GM18517 (cell line): ENCODE data around the gene PAFAH1B2.
"Not testable (repeated sequence)": the region's sequence is repeated elsewhere in the genome, so short reads cannot be mapped to it uniquely, and the experiment has no call there.

ENCODE experiments used
- ATAC-seq: cut with Tn5 transposase; IDR thresholded peaks from one replicate; pipeline ENCODE4 v1.9.1; 2021; ENCODE audit warnings: mild to moderate bottlenecking, moderate library complexity; ENCODE audit not compliant: unreplicated experiment

Gene PAFAH1B2, protein sequence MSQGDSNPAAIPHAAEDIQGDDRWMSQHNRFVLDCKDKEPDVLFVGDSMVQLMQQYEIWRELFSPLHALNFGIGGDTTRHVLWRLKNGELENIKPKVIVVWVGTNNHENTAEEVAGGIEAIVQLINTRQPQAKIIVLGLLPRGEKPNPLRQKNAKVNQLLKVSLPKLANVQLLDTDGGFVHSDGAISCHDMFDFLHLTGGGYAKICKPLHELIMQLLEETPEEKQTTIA

DNA sequence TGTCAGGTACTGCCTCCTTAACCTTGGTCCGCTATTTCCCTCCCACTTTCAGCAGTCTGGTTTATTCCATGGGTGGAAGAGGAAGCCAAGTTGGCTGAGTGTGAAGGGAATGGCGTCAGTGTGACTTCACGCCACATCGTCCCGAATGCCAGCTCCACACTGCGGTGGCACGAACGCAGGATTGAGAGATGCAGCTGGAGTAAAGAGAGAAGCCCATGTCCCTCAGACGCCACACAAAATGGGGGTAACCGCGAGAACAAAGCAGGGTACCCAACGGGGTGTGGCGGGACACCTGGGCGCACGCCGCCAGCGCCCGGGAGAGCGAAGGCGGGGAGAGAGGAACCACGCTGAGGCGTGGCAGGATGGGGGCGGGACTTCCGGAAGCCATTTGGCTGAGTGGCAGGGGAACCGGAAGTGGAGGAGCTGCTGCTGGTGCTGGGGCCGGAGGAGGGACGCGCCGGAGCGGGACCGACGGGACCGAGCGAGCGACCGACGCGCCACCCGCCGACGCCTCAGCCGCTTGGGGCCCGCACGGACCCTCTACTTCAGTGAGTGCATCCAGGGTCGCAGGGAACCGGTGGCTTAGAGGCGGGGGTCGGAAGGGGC lies at the start of gene PAFAH1B2:
TSS of gene PAFAH1B2 (plus strand) at position 417 of the 606 bp plus-strand sequence. CDS start 8,161 bp downstream, outside the sequence.
- ATAC-seq: peak; percentile 94

DNA sequence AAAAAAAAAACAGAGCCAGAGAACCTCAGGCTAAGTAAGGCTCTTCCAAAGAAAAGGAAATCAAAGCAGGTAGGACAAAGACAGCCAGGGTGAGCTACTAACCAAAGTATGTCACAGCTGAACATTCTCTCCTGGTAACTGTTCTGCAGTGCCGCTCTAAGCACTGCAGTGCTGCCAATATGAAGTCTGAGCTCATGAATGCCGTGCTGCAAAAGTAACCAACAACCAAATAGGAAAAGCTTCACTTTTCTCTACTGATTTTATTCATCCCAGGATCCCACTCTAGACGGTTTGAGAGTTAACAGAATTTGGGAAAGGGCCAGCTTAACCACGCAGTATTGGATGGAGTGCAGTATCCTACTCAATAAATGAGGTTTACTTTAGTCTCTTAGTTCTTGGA lies 49.3 kb upstream of the PAFAH1B2 start:
- no peak for ATAC-seq

DNA sequence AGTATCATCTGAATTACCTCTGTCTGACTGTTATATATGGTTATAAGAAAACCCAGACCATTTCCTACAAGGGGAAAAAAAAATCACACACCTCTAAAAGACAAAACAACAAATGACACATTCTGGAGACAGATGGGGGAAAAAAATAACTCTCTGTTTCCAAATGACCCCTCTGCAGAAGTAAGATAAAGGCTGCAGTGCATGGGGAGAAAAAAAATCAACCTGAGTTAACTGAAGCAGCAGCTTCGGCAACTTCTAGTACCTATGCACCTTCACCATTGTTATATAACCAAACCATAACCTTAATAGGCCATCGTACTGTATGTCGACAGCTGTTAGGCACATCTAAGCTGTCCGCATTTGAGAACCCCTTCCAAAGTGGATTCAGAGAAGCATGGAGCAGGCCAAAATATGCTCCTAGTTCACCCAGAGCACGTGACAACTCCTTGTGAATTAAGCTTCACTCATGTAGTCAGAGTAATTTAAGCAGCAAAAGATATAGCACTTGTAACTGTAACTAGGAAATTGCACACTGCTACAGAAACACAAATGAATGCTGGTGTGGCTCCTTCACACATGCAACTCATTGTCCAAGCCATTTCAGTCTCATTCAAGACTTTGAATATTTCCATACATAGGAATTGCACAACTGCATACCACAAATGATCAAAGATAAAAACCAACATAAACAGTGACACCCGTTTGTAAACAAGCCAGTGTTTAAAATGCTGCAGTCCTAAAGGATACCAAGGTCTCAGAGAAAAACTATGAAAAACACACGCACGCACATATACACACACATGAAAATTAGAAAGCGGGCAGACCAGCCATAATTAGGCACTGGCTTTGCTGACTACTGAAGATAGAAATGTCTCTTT lies 48.6 kb upstream of the PAFAH1B2 start:
- no peak for ATAC-seq

DNA sequence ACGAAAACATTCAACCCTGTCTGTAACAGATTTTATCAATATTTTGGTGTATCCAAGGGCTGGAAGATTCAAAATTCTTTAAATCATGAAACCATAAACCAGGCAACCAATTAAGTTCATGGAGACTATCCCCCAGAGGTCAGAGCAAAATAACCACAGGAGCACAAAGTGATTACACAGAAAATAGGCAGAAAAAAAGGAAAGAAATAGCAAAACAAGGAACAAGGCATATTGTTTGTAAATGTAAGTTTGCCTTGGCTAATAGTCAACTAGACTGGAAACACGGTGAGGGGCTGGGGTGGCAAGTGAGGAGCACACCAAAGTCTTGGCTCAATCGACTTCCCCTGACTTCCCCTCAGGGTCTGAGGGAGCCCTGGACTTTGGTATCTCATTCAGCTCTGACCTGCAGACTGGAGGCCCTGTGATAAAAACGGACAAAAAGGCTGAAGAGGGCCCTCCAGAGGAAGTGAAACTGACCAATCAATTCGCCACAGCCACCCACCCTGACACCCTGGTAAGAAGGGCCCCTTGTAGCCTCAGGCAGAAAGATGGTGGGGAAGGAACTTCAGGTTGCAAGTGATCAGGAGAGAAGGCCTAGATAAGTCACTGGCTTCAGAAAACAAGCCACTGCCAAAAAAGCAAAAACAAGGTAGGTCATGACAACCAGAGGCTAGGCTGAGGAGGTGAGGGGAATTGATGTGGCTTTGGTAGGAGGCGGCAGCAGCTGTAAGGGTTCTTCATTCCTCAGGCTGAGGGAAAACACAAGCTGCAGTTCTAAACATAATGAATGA lies 47.7 kb upstream of the PAFAH1B2 start:
- ATAC-seq: peak; percentile 47

DNA sequence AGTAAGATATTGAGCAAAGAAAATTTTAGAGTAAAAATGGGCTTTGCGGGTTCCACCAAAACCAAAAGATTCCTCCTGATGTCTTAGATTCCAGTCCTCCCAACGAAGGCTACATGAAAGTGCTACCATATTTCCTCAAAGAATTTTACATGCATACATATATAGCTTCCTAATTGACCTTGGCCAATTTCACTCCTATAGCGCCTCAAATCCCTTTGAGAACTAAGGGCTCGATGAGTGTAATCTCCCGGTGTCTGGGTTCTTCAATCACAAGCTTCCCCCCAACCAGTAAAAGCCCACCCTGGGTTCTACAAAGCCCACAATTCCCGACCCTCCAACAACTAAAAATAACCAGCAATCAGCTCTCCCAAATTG lies 47.1 kb upstream of the PAFAH1B2 start:
- ATAC-seq: no peak

DNA sequence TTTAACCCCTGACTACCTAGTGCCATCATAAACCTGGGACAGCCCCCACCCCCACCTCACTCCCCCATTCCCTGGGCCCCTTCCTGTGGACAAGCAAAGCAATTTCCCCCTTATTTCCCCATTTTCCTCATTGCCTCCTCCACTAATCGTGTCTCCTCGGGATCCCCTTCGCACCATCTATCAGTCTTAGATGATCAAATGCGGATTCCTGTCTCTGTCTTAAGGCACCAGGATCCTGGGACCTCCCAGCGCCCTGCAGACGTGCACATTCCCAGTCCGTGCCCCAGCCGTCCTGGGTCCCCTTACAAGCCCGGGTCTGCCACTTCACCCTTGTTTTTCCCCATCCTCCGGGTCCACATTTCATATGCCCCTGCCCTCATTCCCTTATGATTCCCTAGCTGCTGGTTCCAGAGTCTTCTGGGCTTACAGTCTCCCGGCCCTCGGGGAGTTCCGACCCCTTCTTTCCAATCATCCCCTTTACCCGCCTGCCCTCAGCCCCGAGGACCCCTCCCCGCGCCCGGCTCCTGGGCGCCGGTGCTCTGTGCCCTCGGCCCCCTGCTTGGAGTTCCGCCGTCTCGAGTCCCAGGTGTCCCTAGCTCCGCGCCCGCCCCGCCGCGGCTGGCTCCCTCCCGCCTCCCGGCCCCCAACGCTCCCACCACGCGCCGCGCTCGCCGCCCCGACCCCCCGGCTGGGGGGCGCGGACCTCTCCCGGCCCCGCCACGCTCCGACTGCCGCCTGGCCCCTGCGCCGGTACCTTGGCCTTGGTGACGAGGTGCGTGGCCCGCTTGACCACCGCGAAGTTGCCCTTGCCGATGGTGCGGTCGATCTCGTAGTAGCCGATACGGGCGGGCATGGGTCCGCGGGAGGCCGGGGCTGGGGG lies 46.5 kb upstream of the PAFAH1B2 start:
- peak; percentile 17 for ATAC-seq

DNA sequence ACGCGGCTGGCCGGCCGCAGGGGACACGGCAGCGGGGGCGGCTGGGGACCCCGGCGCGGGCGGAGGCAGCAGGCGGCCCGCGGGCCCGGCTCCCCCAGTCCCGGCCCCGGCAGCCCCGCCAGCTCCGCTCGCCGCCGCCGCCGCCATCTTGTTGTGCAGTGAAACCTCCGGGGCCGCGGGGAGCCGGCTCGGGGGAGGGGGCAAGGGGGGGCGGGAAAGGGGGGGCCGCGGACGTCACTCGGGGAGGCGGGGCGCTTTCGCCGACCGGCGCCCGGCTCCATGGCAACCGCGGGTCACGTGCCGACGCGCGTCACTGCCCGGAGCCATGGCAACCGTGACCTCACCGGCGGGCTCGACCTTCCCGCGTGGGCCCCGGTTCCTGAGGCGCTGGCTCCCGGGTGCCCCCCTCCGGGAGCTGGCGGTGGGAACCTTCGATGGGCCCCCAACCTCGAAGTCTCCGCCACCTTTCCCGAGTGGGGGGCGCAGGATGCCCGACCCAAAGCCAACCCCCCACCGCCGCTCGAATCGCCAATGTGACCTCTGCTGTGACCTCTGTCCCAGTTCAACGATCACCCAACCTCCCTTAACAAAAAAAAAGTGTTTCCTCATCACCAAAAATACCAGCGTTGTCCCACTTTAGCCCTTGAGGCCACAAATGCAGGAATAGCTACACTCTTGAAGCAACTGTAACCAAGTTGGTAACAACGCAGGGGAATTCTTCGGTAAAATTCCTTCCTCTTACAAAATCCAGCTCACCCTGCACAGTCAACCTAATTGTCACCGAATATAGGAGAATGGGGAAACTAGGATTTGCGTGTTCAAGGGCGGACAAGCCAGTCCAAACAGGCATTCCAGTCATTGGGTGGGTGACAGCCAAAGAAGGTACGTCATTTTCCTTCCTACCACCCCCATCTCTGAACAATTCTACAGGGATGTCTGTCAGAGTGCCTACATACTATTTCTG lies 45.5 kb upstream of the PAFAH1B2 start, which contains the start of gene SIK3:
TSS of gene SIK3 (minus strand) at position 160 of the 964 bp plus-strand sequence. CDS start at position 147, 13 bp downstream.
- peak; percentile 44 for ATAC-seq

DNA sequence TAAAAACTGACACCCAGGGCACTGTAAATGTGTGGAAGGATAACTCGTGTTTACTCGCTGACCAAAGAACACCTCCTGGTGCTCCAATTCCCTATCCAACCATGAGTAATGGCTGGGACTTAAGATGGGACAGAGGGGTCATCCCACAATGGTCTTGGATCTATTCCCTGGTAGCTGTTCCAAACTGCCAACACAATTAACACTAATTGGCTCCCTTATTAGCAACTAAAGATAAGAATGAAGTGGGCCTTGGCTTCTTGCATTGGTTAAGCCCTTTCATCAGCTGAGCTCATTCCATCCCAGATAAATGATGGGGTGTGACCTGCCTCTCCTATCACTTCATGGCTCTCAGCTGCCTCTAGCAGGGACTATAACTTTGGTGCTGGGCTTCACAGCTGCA lies 44.4 kb upstream of the PAFAH1B2 start:
- no peak for ATAC-seq

DNA sequence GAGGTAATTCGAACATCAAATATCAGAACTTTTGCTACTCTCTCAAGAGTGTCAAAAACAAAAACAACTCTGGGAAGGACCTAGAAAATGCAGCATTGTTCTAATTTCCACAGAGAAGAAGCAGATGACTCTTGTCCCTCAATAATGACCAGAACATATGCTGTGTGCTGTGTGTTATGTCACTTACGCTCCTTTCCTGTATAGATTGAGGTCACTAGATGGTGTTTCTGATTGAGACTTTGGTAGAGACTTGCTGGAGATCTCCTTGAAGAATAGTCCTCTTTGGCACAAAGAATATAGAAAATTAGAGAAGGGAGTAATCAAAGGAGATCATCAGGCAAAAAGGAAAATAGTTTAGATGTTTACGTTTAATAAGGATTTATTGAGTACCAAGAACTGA lies 43.5 kb upstream of the PAFAH1B2 start:
- no peak for ATAC-seq

DNA sequence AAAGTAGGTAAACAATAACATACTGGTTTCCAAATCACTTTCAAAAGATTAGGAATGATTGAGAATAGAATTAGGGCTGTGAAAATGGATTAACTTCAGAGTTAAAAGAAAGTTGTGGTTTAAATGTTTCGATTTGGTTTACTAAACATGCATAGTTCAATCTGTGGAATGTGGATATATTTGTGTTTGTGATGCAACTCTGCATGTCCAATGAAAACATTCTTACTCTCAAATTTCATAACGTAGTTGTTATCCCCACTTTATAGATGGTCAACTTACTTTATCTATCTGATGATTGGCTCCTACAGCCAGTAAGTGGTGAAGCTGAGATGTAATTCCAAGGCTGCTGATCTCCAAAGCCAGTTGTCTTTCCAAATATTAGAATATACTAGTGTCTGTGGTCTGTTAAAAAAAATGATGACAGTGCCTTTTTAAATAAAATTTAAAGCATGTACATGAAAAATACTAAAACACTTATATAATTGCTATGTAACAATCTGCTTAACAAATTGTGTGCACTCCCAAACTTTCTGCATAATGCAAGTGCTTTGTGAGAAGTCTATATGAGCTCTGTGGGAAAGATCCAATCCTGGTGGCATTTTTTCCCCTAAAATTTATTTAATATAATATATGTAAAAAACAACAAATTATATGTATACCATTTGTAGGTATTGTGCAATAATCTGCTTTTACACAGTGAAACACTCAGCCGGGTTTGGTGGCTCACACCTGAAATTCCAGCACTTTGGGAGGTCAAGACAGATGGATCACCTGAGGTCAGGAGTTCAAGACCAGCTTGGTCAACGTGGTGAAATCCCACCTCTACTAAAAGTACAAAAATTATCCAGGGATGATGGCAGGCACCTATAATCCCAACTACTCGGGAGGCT lies 36.1 kb upstream of the PAFAH1B2 start:
- no peak for ATAC-seq

DNA sequence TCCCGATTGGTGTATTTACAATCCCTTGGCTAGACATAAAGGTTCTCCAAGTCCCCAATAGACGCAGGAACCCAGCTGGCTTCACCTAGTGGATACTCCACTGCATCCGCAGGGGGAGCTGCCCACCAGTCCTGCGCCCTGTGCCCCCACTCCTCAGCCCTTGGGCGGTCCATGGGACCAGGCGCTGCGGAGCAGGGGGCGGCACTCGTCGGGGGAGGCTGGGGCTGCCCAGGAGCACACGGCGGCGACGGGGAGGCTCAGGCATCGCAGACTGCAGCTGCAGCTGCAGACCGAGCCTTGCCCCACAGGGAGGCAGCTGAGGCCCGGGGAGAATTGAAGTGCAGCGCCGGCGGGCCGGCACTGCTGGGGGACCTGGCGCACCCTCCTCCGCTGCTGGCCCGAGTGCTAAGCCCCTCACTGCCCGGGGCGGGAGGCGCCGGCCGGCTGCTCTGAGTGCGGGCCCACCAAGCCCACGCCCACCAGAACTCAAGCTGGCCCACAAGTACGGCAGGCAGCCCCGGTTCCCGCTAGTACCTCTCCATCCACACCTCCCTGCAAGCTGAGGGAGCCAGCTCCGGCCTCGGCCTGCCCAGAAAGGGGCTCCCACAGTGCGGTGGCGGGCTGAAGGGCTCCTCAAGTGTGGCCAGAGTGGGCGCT lies 33.7 kb upstream of the PAFAH1B2 start:
- ATAC-seq: no peak

DNA sequence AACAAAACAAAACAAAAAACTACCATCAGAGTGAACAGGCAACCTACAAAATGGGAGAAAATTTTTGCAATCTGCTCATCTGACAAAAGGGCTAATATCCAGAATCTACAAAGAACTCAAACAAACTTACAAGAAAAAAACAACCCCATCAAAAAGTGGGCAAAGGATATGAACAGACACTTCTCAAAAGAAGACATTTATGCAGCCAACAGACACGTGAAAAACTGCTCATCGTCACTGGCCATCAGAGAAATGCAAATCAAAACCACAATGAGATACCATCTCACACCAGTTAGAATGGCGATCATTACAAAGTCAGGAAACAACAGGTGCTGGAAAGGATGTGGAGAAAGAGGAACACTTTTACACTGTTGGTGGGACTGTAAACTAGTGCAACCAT lies 31.6 kb upstream of the PAFAH1B2 start:
- not testable (repeated sequence) for ATAC-seq

DNA sequence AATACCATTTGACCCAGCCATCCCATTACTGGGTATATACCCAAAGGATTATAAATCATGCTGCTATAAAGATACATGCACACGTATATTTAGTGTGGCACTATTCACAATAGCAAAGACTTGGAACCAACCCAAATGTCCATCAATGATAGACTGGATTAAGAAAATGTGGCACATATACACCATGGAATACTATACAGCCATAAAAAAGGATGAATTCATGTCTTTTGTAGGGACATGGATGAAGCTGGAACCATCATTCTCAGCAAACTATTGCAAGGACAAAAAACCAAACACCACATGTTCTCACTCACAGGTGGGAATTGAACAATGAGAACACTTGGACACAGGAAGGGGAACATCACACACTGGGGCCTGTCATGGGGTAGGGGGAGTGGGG lies 31.1 kb upstream of the PAFAH1B2 start:
- ATAC-seq: not testable (repeated sequence)

DNA sequence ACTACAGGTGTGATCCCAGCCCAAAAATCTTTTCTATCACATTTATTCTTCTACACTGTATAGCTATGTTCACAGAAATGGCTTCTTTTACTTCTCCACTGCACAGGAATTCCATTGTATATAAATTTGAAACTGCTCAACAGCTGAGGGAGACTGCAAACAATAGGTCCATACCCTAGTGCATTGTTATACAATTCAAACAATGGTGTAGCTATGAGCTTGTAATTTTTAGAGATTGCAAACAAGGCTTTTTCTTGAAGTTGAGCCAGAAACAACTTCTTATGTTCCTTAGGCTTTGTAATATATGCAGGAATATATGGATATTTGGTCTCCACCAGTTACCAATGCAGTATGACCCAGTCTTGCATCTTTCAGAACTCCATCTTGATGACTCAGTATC lies 26.4 kb upstream of the PAFAH1B2 start:
- ATAC-seq: no peak

DNA sequence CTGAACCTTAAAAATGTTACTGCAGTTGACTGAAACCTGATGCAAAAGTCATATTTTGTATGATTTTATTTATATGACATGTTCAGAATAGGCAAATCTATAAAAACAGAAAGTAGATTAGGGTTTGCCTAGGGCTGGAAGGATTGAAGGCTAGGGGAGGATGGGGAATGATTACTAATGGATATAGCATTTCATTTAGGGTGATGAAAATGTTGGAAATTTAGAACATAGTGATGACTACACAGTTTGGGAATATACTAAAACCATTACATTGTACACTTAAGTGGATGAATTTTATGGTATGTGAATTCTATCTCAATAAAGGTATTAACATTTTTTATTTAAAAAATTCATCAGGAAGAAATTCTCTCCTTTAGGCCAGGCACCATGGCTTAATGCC lies 22.9 kb upstream of the PAFAH1B2 start:
- no peak for ATAC-seq

DNA sequence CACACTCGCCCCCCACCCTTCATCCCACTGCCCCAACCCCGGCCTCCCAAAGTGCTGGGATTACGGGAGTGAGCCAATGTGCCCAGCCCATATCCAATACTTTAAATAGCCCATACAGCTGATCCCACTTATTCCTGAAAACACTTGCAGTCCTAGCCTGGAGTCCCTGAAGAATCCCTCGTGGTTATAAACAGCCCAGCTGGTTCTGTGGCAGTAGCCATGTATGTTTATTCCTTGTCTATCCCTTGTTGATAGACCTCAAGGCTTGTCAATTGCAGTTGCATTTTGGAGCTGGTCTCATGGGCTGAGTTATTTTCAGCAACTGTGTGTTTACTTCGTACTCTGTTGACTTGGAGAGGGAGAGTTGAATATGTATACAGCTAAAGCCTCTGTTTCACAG lies 21.5 kb upstream of the PAFAH1B2 start:
- no peak for ATAC-seq

DNA sequence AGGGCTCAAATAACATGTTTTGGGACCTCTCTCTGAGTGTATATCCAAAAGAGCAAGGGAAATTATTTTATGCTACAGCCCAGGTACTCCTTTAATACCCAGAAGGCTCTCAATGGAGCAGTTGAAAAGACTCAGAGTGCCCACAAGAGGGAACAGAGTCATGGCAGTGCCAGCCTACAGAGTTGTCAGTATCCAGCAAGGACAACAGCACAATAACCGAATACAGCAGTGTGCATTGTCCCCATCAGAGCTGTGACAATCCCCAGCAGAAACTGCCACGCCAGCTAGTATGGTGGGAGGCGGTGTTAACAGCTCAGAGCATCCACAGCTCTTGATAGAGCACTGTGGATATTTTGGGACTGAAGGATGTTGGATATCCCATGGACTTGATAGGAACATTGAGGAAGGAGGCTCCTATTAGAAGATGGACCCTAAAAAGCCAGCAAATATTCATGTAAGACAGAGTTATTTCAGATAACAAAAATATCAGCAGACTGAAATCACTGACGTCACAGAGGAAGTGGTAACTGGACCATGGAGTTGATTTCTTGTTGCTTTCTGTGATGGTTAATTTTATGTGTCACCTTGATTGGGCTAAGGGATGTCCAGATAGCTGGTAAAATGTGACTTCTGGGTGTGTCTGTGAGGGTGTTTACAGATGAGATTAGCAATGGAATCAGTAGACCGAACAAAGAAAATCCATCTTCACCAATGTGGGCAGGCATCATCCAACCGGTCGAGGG lies 17.7 kb upstream of the PAFAH1B2 start:
- no peak for ATAC-seq
